Fibroblast of peridontal ligament (primary cell): ENCODE data around the gene CNNM3.
"Not testable (repeated sequence)": the region's sequence is repeated elsewhere in the genome, so short reads cannot be mapped to it uniquely, and the experiment has no call there.

ENCODE experiments used
- DNase-seq: peaks from one replicate; pipeline ENCODE4 v3.0.0-alpha.2; 2010; ENCODE audit errors: extremely low read depth

CNNM3 gene

DNA sequence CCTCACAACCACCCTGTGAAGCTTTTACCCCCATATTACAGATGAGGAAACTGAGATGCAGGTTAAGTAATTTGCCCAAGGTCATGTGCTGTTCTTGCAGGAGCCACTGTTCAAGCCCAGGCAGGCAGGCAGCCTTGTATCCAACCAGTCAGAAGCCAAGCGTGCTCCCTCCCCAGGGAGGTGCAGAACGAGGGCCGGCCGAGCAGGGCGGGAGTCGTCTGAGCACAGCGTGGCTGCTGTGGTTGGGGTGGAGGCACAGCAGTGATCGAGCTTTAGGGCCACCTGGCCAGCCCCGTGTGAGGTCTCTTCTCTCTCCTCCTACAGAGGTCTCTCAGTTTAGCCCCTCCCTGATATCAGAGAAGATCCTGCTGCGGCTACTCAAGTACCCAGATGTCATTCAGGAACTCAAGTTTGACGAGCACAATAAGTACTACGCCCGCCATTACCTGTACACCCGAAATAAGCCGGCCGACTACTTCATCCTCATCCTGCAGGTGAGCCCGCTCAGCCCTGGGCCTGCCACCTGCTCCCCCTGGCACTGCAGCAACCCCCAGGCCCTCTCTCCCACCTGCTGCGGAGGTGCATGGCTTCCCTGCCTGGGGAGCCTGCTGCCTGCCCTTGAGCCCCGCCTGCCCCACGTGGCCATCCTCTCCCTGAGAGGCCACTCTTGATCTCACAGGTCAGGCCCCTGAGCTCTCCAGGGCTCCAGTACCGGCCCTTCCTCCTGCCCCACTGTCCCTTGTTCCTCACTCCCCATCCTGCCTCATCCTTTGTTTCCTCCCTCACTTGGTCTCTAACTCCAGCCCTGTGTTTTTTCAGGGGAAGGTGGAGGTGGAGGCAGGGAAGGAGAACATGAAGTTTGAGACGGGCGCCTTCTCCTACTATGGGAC lies 17.1 kb upstream of the CNNM3 start:
- DNase-seq = no peak

DNA sequence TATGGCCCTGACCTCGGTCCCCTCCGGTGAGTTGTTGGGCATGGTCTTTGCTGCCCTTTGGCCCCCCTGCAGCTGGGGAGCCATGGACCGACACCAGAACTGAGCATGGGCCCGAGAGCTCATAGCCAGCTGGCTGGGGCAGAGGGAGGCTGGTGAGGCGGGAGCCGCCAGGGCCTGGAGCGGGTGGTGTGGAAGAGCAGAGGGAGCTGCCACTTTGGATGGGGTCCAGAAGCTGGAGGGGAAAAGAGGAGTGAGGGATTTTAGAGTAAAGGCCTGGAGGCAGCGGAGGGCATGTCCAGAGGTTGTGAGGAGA lies 16.5 kb upstream of the CNNM3 start:
- no peak for DNase-seq

GRCh38 chr2:96800061-96801004 lies 15.7 kb upstream of the CNNM3 start:
- DNase-seq = no peak

DNA sequence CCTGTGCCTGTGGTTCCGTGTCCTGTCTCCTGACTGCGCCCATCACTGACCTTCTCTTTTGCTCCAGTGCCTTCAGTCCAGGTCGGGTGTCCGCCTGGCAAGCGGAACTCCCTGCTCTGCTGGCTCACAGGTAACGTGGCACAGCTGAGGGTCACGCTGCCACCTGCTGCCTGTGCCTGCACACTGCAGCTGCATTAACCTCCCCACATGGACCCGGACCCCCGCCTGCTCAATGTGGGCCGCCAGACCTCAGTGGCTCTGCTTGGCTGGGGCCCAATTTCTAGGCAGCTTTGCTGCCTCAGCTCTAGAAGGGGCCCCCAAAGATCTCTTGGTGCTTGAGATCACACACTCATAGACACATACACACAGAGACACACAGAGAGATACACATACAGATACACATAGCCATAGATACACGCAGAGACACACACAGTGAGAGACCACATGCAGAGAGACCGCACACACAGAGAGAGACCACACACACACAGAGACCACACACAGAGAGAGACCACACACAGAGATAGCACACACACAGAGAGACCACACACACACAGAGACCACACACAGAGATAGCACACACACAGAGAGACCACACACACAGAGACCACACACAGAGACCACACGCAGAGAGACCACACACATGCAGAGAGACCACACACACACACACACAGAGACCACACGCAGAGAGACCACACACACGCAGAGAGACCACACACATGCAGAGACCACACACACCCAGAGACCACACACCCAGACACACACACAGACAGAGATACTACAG lies 14.9 kb upstream of the CNNM3 start:
- peak; percentile 41 for DNase-seq

GRCh38 chr2:96801786-96802595 lies 14.1 kb upstream of the CNNM3 start:
- DNase-seq = no peak

DNA sequence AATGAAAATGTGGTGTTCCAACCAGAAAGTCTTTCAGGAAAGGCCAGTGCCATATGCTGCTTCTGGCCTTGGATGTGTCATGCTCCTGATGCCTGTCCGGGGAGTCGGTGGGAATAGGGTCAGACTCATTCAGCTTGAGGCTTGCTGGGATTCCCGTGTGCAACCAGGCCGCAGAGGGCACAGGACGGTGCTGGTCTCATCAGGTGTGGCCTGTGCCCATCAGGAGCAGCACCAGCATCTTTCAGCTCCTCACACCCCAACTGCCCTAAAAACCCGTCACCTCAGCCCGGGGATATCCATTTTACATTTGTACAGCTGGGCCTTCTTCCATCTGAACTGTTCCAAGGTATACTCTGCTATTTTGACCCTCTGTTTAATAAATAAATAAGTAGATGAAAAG lies 13.3 kb upstream of the CNNM3 start:
- no peak for DNase-seq

DNA sequence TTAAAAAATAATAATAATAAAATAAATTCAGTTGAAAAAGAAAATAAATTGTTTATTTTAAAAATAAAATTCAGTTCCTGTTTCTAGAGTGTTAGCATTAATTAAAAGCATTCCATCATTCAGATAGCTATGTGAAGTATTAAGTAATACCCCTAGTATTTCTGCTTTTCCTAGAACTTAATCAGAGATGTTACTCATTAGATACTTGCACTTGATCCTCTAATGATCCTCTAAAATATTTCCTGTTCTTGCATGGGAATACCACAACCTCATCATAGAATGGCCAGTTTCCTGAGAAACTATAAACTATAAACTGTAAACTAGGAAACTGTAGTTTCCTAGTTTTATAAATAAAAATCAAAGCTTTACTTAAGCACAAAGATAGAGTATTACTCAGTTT lies 11.1 kb upstream of the CNNM3 start:
- DNase-seq = no peak

- not testable (repeated sequence) for DNase-seq
Observed at GRCh38 chr2:96805946-96806345, 10.1 kb upstream of the CNNM3 start.

- DNase-seq = peak; percentile 19
Observed at GRCh38 chr2:96806468-96807126, 9.5 kb upstream of the CNNM3 start.

DNA sequence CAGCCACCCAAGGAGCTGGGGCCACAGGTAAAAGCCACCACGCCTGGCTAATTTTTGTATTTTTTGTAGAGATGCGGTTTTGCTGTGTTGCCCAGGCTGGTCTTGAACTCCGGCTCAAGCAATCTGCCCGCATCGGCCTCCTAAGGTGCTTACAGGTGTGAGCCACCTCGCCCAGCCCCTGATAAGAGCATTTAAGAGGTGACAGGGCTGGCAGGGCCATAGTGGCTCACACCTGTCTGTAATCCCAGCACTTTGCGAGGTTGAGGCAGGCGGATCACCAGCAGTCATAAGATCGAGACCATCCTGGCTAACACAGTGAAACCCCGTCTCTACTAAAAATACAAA lies 9.0 kb upstream of the CNNM3 start:
- no peak for DNase-seq

DNA sequence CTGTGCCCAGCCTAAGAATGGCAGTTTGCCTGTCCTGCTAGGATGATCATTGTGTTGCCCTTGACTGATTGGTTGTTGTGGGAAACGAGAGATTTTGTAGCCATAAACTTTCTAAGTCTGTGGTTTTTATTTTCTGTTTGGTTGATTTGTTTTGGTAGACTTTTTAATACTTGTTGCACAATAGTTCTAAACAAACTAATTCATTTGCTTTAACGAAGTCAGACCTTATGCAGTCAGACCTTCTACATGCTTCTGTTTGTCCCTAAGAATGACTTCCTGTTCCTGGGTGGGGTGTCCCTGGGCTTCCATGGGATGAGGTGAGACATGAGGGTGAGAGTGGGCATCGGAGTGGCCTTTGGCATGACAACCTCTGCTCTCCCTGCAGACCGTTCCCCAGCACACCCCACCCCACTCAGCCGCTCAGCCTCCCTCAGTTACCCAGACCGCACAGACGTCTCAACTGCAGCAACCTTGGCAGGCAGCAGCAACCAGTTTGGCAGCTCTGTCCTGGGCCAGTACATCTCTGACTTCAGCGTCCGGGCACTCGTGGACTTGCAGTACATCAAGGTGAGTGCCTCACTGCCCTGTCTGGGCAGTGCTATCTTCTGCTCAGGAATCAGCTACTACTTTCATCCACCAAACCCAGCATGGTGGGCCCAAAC lies 7.8 kb upstream of the CNNM3 start:
- no peak for DNase-seq

GRCh38 chr2:96809216-96809882 lies 6.7 kb upstream of the CNNM3 start:
- DNase-seq = no peak

DNA sequence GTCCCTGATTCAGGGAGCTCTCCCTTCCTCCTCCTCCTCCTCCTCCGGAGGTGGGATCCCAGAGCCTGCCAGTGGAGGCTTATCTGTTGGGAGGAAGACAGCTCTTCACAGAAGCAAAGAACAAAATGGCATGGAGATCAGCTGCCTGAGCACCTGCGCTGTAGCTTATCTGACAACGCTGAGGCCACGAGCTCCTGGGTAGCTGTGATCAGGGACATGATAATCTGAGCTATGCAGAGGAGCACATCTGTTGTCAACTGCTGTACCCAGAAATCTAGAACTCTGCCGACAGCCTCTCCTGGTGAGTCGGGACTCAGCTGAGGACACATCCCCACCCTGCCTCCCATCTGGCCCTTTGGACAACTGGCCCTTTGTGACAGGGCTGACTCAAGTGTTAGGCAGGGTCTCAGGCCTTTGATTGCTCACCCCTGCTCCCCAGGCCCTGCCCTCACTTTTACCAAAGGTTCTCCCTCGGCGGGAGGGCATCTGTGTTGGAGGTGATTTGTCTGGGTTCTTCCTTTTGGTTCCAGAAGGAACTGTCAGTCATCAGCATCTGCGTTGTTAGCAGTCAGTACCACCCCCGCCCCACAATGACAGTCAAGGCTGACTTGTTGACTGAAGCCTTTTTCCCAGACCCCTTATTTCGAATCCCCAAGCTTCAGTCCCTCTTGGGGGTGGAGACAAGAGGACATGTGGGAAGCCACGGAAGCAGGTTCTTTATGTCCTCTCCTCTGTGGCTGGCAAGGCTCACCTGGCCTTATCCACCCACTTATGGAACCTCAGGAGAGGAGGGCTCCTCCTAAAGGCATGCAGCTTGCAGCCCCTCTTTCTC lies 5.9 kb upstream of the CNNM3 start:
- DNase-seq = no peak

DNA sequence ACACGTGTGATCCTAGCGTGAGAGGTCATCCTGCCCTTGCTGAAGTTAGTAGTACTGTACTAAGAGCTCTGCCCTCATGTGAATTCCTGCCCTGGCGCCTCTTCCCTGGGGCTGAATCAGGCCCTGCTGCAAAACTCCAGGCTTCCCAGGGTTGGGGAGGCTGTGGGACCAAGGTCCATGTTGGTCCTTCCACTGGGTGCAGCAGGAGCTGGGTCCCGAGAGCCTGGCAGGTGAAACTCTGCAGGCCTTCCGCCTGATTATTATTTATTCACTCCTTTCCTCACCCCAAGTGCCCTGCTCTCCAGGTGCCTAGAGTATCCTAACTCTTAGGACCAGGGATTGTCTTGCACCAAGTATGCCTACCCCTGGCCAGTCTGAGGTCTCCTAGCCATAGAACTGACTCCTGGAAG lies 5.3 kb upstream of the CNNM3 start:
- DNase-seq = no peak

DNA sequence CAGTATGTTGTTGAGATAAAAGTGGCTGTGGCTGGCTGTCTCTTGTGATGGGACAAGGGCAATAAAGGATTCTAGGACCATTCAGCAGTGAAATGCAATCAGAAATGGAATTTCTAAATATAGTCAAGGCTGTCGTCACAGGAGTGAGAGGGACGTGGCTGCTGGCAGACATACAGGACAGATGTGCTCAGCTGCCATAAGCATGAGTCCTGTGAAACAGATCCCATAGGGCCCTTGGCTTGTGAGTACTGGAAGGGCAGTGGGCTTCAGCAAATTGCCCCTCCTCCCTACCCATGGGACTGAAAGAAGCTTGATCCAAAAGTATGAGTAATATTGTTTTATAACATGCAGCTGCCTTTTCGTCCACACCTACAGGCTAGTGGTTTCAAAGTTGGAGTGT lies 4.2 kb upstream of the CNNM3 start:
- peak; percentile 86 for DNase-seq

- no peak for DNase-seq
Observed at GRCh38 chr2:96813656-96814055, 2.4 kb upstream of the CNNM3 start.

DNA sequence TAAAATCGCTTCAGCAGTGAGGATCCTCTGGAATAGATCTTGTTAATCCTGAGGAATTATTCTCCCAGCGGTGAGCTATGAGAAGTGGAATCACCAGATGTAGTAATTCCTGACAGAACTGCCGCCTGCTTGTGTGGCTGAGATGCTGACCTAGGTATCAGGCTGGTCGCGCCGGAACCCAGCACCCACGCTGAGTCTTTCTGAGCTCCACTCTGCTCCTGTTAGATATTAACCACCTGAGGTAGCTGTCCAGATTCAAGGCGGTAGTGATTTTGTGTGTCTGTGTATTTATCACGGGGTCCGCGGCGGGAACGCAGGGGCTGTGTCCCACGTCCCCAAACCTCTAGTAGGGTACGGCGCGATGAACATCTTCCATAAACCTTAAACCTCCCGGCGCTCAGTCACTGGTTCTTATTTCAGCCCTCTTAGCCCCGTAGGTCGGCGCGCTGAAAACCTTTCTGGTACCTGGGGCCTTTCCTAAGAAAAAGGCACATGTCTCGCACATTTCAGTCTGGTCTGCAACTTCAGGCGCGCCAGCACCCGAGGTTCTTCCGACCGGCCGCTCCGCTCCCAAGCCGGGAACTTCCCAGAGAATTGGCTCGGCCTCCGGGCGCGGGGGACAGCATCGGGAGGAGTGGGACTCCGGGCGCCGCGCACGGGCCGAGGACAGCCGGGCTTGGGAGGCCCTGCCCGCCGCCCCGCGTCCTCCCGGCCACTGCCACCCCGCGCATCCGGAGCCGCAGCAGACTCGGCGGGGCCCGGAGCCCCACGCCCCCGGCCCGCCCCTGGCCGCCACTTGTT lies 542 bp upstream of the CNNM3 start:
- peak; percentile 49 for DNase-seq
